Measurements from ENCODE around the gene SH2B2. TPM values are rescaled to one million over a fixed set of nuclear protein-coding genes. Genes with fewer than 3 reads are reported as not detected.

Gene SH2B2
- total and polyA plus RNA-seq, 2 donors (not counting 3 experiments of a cell fraction or from before 2014, with no cell fraction given) = 0.69 to 0.73 TPM

GRCh38 chr7:102310414-102310815 lies 23.7 kb downstream of the SH2B2 start:
- BruUV-seq (replicated peaks) = no TSS peak
- Histone ChIP-seq H3K9me1 (replicated peaks; ENCODE audit: control insufficient read depth, extremely low read depth, insufficient read depth, low read length) (no peaks in the 10 kb centered on the region), H3K4me1 (ENCODE audit: control insufficient read depth, extremely low read depth, insufficient read depth, low read length) (no peaks in the 10 kb centered on the region), H3K4me2 (ENCODE audit: insufficient read depth, low read length) (no peak overlapping the region), H3K9me3 (replicated peaks; ENCODE audit: control insufficient read depth, insufficient read depth, low read length) (no peaks in the 10 kb centered on the region), H3K4me3 (replicated peaks in 1 of 3; ENCODE audit: insufficient read depth in 1 of 3, low read depth in 1 of 3, low read length in 3 of 3) (no peak overlapping the region), H3K79me2 (ENCODE audit: control insufficient read depth, insufficient read depth, low read length) (no peaks in the 10 kb centered on the region), H3K27me3 (ENCODE audit: control insufficient read depth in 2 of 2, insufficient read depth in 2 of 2, low read length in 2 of 2) (no peaks in the 10 kb centered on the region), H3K27ac (ENCODE audit: insufficient read depth, low read depth, low read length) (no peak overlapping the region), H3K9ac (replicated peaks; ENCODE audit: extremely low read depth, insufficient read depth, low read length) (no peak overlapping the region), H3K36me3 (ENCODE audit: control insufficient read depth in 2 of 2, extremely low read depth in 1 of 2, insufficient read depth in 2 of 2, low read length in 2 of 2) (no peaks in the 10 kb centered on the region), H2AFZ (ENCODE audit: low read depth, low read length) (no peak overlapping the region), H4K20me1 (replicated peaks; ENCODE audit: control insufficient read depth, extremely low read depth, insufficient read depth, low read length) (no peaks in the 10 kb centered on the region)
- FAIRE-seq = no peak
- DNase-seq (ENCODE audit: low read depth, low spot score) = no peak
- ChIA-PET POLR2A (no interaction called here), CTCF (interaction anchor here (2.9 kb wide), 1 partner anchor 9 kb away, joined by 12 read pairs; no protein-coding TSS in a partner anchor)
- TF ChIP-seq MAX (IDR thresholded peaks at IDR 0.05; ENCODE audit: insufficient read depth, insufficient read length) (no peak), EZH2 (IDR thresholded peaks at IDR 0.05; ENCODE audit: borderline replicate concordance, low read depth, low read length, severe bottlenecking) (no peak), POLR2AphosphoS5 (IDR thresholded peaks at IDR 0.05; ENCODE audit: insufficient read depth, low read depth, low read length) (no peak), FOS (IDR thresholded peaks at IDR 0.05; ENCODE audit: borderline replicate concordance, insufficient read depth, low read length) (no peak), CTCF (IDR thresholded peaks at IDR 0.05; ENCODE audit: extremely low read depth in 1 of 2, insufficient read depth in 1 of 2, low read depth in 1 of 2, low read length in 2 of 2) (no peak), MYC (IDR thresholded peaks at IDR 0.05; ENCODE audit: low read depth, low read length) (no peak), JUN (IDR thresholded peaks at IDR 0.05; ENCODE audit: borderline replicate concordance, insufficient read depth, insufficient read length, low read depth) (no peak), GATA2 (IDR thresholded peaks at IDR 0.05; ENCODE audit: insufficient read depth, insufficient read length, low read depth, low read length) (no peak), POLR2A (IDR thresholded peaks at IDR 0.05; ENCODE audit: low read depth, low read length) (no peak)
- dilution Hi-C loops (cut with MboI; ENCODE audit: extremely low pct_ligation_motif_present, low sequenced_read_pairs) (no loop called here), intact Hi-C loops (cut with micrococcal nuclease) (no loop called here)

All from endothelial cell of umbilical vein (primary cell).